Thoracic aorta (tissue), 2 donors: ENCODE measurements around the gene OR1F1. TPM values are rescaled to one million over a fixed set of nuclear protein-coding genes. Genes with fewer than 3 reads are reported as not detected.

ENCODE experiments used
- ATAC-seq: fragments of 150-250 bp; one replicate; pipeline ENCODE4 v1.8.0; 2017; ENCODE audit warnings: low read depth; ENCODE audit not compliant: insufficient number of reproducible peaks, low FRiP score
- DNase-seq: peaks from one replicate; pipeline ENCODE4 v3.0.0-alpha.2; 2020; ENCODE audit warnings: low spot score
- H3K27ac ChIP-seq, 2 donors: fragments of 200-600 bp; sonication (generic); 1 replicate in 1 of 2; 2 replicates in 1 of 2; pipeline ENCODE4 v1.5.1; 2016; ENCODE audit warnings: mild to moderate bottlenecking in 2 of 2, moderate library complexity in 2 of 2
- H3K27me3 ChIP-seq: fragments of 200-600 bp; sonication (generic); replicated peaks from 2 replicates; pipeline ENCODE4 v1.6.0; 2016; ENCODE audit warnings: mild to moderate bottlenecking; ENCODE audit not compliant: insufficient read depth
- H3K36me3 ChIP-seq: fragments of 200-600 bp; sonication (generic); one replicate; pipeline ENCODE4 v1.5.1; 2016
- H3K4me1 ChIP-seq, 2 donors: fragments of 200-600 bp; sonication (generic); 1 replicate in 1 of 2; 2 replicates in 1 of 2; pipeline versions ENCODE4 v1.5.1 to v1.6.0; 2016; ENCODE audit warnings: low read depth in 2 of 2, mild to moderate bottlenecking in 1 of 2; ENCODE audit not compliant: control insufficient read depth in 1 of 2
- H3K4me3 ChIP-seq: fragments of 200-600 bp; sonication (generic); 2 replicates; pipeline ENCODE4 v1.5.1; 2016; ENCODE audit warnings: mild to moderate bottlenecking
- H3K9me3 ChIP-seq: fragments of 200-600 bp; sonication (generic); 2 replicates; pipeline ENCODE4 v1.5.1; 2016
- total RNA-seq, 2 donors: library from RNA; depleted of rRNA; stranded (reverse); fragments of >200 nt; gene quantifications; one replicate each; pipeline versions ENCODE4 v1.1.0 to v1.2.3, GENCODE V29; 2016
- TF ChIP-seq, protein P1 (sequence below): fragments of 200-600 bp; sonication (generic); IDR thresholded peaks from one replicate; pipeline ENCODE4 v1.5.1; 2019; ENCODE audit warnings: antibody characterized with exemption

The OR1F1 gene
- total RNA-seq, 2 donors from 2014 or later, result not detected

DNA sequence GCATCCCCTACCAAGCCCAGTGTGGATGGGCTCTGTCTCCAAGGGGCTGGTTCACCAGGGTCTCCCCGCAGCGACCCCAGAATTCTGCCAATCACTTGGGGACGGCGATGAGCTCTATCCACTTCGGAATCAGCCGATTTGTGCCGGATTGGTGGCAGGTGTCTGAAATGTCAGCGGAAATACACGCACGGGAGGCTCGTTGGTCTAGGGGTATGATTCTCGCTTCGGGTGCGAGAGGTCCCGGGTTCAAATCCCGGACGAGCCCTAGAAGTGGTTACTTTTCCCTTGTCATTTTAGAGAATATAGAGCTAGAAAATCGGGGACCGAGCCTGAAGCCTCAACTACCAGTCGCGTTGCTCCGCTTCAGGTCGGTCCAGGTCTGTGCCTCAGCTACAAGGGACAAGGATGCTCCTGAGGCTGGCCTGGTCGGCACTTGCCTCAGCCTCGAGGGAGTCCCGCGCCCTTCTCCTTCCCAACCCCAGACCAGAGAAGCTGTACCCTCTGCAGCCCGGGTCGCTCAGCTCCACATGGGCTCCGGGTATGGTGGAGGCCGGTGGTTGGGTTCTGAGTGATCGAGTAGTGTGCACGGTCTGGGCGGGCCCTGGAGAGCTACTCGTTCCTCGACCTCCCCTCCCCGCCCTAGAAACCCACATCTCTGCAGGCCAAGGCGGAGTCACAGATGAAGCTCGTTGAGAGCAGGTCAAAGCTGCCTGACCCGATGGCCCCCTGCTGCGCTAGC lies 16.0 kb upstream of the OR1F1 start:
- Histone ChIP-seq H3K36me3 (no peaks in the 10 kb centered on the region), H3K4me3 (no peak overlapping the region), H3K27ac (no peak overlapping the region), H3K4me1 (peaks cover 0 to 15% of the 10 kb centered on the region in 2 donors), H3K9me3 (no peaks in the 10 kb centered on the region), H3K27me3 (peaks cover 39% of the 10 kb centered on the region)
- no peak for ATAC-seq
- TF ChIP-seq, protein P1, sequence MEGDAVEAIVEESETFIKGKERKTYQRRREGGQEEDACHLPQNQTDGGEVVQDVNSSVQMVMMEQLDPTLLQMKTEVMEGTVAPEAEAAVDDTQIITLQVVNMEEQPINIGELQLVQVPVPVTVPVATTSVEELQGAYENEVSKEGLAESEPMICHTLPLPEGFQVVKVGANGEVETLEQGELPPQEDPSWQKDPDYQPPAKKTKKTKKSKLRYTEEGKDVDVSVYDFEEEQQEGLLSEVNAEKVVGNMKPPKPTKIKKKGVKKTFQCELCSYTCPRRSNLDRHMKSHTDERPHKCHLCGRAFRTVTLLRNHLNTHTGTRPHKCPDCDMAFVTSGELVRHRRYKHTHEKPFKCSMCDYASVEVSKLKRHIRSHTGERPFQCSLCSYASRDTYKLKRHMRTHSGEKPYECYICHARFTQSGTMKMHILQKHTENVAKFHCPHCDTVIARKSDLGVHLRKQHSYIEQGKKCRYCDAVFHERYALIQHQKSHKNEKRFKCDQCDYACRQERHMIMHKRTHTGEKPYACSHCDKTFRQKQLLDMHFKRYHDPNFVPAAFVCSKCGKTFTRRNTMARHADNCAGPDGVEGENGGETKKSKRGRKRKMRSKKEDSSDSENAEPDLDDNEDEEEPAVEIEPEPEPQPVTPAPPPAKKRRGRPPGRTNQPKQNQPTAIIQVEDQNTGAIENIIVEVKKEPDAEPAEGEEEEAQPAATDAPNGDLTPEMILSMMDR, result no peak
- no peak for DNase-seq

DNA sequence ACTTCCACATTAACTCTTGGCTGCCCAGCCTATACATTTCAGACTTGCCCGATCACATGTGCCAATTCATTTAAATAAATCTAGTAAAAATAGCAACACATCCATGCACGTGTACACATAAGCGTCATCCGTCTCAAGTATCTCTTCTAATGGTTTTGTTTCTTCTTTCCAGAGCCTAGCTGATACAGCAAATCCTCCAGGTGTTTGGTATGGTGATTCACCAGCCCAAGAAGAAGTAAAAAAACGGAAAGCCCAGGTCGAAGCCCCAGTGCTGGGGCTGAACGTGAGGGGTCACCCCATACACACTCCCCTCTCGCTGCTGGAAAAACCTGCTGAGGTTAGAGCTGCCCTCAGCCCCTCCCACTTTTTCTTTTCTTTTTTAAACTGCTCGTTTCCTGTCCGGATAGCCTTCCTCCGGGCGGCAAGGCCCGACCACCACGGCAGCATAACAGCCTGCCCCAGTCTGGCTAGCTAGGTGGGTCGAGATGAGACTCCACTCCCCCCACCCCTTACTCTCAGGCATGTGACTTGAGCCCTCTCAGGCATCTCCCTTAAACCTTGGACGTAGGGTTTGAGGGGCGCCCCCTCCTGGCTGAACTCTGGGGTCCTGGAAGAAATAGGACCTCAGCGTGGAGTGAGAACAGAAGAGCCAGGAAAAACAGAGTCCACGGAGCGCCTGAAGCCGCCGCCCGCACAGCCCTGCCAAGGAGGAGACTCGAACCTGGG lies 13.9 kb upstream of the OR1F1 start:
- TF ChIP-seq, protein P1, result no peak
- no peaks in the 10 kb centered on the region for H3K36me3 ChIP-seq
- no peak overlapping the region for H3K27ac ChIP-seq
- H3K9me3 ChIP-seq, result no peaks in the 10 kb centered on the region
- DNase-seq (no peak), ATAC-seq (no peak)
- peaks cover 39% of the 10 kb centered on the region for H3K27me3 ChIP-seq
- H3K4me3 ChIP-seq, result no peak overlapping the region
- H3K4me1 ChIP-seq, result peaks cover 0 to 15% of the 10 kb centered on the region in 2 donors

DNA sequence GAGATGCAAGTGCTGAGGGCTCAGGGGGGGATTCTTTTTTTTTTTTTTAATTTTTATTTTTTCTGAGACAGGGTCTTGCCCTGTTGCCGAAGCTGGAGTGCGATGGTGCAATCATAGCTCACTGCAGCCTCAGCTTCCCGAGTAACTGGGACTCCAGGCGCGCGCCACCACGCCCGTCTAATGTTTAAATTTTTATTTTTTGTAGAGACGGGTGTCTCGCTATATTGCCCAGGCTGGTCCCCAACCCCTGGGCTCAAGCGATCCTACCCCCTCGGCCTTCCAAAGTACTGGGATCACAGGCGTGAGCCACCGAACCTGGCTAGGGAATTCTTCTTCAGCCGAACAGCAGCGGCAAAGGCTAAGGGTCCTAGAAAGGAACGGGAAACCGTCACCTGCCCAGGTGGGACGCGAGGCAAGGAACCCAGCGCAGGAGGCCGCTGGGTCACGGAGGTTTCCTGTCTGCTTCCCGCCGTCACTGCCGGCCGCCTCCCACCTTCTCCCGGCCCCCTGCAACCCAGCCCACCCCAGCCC lies 13.3 kb upstream of the OR1F1 start:
- ATAC-seq (no peak), DNase-seq (no peak)
- Histone ChIP-seq H3K27ac (no peak overlapping the region), H3K27me3 (peaks cover 39% of the 10 kb centered on the region), H3K4me1 (peaks cover 0 to 15% of the 10 kb centered on the region in 2 donors), H3K4me3 (no peak overlapping the region), H3K36me3 (no peaks in the 10 kb centered on the region), H3K9me3 (no peaks in the 10 kb centered on the region)
- TF ChIP-seq, protein P1, result no peak

DNA sequence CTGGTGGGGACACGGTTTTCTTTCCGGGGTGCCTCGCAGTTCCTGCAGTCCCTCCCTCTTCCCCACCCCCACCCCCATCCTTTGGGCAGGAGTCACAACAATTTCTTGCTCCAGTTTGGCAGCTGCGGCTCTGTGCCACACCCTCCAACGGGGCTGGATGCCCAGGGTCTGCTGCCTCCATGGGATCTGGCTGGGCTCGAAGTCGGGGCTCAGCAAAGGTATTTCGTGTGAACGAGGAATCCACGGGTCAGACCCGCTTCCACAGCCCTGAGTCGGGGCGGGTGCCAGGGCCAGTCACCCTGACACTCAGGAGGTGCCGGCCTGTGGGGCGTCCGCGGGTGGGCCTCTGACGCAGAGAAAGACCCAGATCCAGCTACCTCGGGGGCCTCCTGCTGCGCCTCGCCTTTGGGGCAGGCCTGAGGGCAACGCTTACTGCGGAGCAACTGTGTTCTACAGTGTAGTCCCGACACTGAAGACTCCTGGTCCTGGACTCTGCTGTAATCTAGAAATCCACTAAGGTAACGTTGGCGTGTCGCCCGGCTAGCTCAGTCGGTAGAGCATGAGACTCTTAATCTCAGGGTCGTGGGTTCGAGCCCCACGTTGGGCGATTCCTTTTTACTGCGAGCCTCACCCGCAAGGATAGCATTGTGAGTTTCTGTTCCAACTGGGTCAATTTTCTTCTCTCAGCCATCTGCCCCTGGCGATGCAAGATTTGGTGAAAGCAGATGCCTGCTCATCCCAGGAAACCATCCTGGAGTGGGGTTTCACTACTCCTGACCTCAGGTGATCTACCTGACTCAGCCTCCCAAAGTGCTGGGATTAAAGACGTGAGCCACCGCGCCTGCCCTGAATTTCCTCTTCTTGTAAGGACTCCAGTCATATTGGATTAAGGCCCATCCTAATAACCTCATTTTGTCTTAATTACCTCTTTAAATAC lies 12.6 kb upstream of the OR1F1 start:
- ATAC-seq (no peak), DNase-seq (no peak)
- H3K27me3 ChIP-seq, result peaks cover 32% of the 10 kb centered on the region
- H3K4me1 ChIP-seq, result peaks cover 0 to 12% of the 10 kb centered on the region in 2 donors
- no peak overlapping the region for H3K4me3 ChIP-seq
- H3K9me3 ChIP-seq, result no peaks in the 10 kb centered on the region
- no peaks in the 10 kb centered on the region for H3K36me3 ChIP-seq
- H3K27ac ChIP-seq, result no peak overlapping the region
- TF ChIP-seq, protein P1, result no peak
